HepG2 (cell line): ENCODE measurements around the gene KCNMA1. TPM values are rescaled to one million over a fixed set of nuclear protein-coding genes. Genes with fewer than 3 reads are reported as not detected.

Source experiments
- ATAC-seq: fragments of 200-7000 bp; cut with Tn5 transposase; 3 replicates; pipeline ENCODE4 v1.9.1; 2020; ENCODE audit warnings: mild to moderate bottlenecking, moderate library complexity
- BruUV-seq: library from RNA; stranded (reverse); fragments of 400-500 nt; replicated peaks from 2 replicates; lab custom pipeline; 2021; lab: Mats Ljungman, UMichigan
- CTCF ChIA-PET: fragments of 300-600 bp; formaldehyde crosslinking; extraction: SDS; loops from one replicate; lab custom pipeline; 2021; ENCODE audit warnings: low total read pairs, inconsistent platforms, low intra/inter-chr PET ratio; lab: Yijun Ruan, JAX
- POLR2A ChIA-PET: fragments of 350-600 bp; sonication (Branson Sonifier 250); formaldehyde crosslinking; loops from one replicate; lab custom pipeline; 2020; ENCODE audit warnings: antibody characterized with exemption, inconsistent platforms; lab: Yijun Ruan, JAX
- DNase-seq: peaks from one replicate; pipeline ENCODE4 v3.0.0-alpha.2; 2015; ENCODE audit warnings: low spot score
- FAIRE-seq: peaks from 3 replicates; lab custom pipeline; 2011; peaks lifted over from hg19 to GRCh38; lab: Jason Lieb, UNC
- H2AFZ ChIP-seq: one replicate; pipeline ENCODE4 v1.6.1; 2011; ENCODE audit warnings: low read length, inconsistent platforms
- H3K27ac ChIP-seq: fragments of 300-600 bp; 3 replicates; pipeline ENCODE4 v1.8.0; 2011; ENCODE audit warnings: mixed run types, mild to moderate bottlenecking, mixed read lengths, low read length, inconsistent platforms; ENCODE audit not compliant: insufficient read depth; ENCODE audit errors: extremely low read length
- H3K27me3 ChIP-seq, 2 experiments: fragments of 200-600 bp in 1 of 2; 2 replicates in 1 of 2; 3 replicates in 1 of 2; pipeline versions ENCODE4 v1.6.0 to v1.8.0; 2011; ENCODE audit warnings: low read length in 2 of 2, mild to moderate bottlenecking in 2 of 2, moderate library complexity in 2 of 2, inconsistent platforms in 1 of 2; ENCODE audit not compliant: insufficient read depth in 2 of 2, control insufficient read depth in 1 of 2
- H3K36me3 ChIP-seq, 2 experiments: fragments of 200-600 bp in 1 of 2; replicated peaks in 1 of 2; 2 replicates in 1 of 2; 3 replicates in 1 of 2; pipeline versions ENCODE4 v1.5.1 to v1.8.0; 2011; ENCODE audit warnings: low read length in 2 of 2, inconsistent platforms in 1 of 2; ENCODE audit not compliant: insufficient read depth in 2 of 2, control insufficient read depth in 1 of 2
- H3K4me1 ChIP-seq: 2 replicates; pipeline ENCODE4 v1.5.1; 2012; ENCODE audit warnings: low read length, inconsistent platforms; ENCODE audit not compliant: insufficient read depth
- H3K4me2 ChIP-seq: 2 replicates; pipeline ENCODE4 v1.6.0; 2011; ENCODE audit warnings: low read depth, low read length, inconsistent platforms
- H3K4me3 ChIP-seq, 3 experiments: fragments of 200-600 bp in 1 of 3; sonication (generic), shearing (Covaris generic) in 1 of 3; replicated peaks in 1 of 3; 2 replicates each; pipeline ENCODE4 v1.5.1; 2011 to 2016; ENCODE audit warnings: low read length in 3 of 3, inconsistent platforms in 2 of 3, low read depth in 2 of 3, mild to moderate bottlenecking in 2 of 3, control low read depth in 1 of 3, mixed read lengths in 1 of 3; ENCODE audit not compliant: insufficient read depth in 1 of 3
- H3K79me2 ChIP-seq: one replicate; pipeline ENCODE4 v1.6.1; 2011; ENCODE audit warnings: low read length, inconsistent platforms; ENCODE audit not compliant: insufficient read depth
- H3K9ac ChIP-seq: 2 replicates; pipeline ENCODE4 v1.6.0; 2011; ENCODE audit warnings: mild to moderate bottlenecking, low read depth, low read length, inconsistent platforms; ENCODE audit not compliant: insufficient read depth
- H3K9me3 ChIP-seq: 2 replicates; pipeline ENCODE4 v1.5.1; 2012; ENCODE audit warnings: mild to moderate bottlenecking, low read length
- H4K20me1 ChIP-seq: 2 replicates; pipeline ENCODE4 v1.6.0; 2011; ENCODE audit warnings: inconsistent platforms, mild to moderate bottlenecking, low read length, moderate library complexity; ENCODE audit not compliant: insufficient read depth
- NRL ChIP-seq: sonication (generic); formaldehyde crosslinking; IDR thresholded peaks from 2 replicates; pipeline ENCODE4 v1.5.0; 2020; ENCODE audit warnings: missing genetic modification reagents, mild to moderate bottlenecking, moderate library complexity, borderline replicate concordance
- PCBP2 ChIP-seq: fragments of 200-400 bp; formaldehyde crosslinking; optimal IDR thresholded peaks from 2 replicates; pipeline ENCODE3; 2018; ENCODE audit warnings: low read length, low read depth; ENCODE audit not compliant: poor library complexity, severe bottlenecking
- SSRP1 ChIP-seq: IDR thresholded peaks from 2 replicates; pipeline ENCODE4 v1.6.1; 2016; ENCODE audit warnings: control low read depth
- ZNF142 ChIP-seq: sonication (generic); formaldehyde crosslinking; IDR thresholded peaks from 2 replicates; pipeline ENCODE4 v1.4.0; 2020; ENCODE audit warnings: missing genetic modification reagents
- ZNF784 ChIP-seq: sonication (generic); formaldehyde crosslinking; IDR thresholded peaks from 2 replicates; pipeline ENCODE4 v1.5.1; 2020; ENCODE audit warnings: missing genetic modification reagents, mild to moderate bottlenecking, borderline replicate concordance
- WGBS: methylation state at CpG from one replicate; pipeline ENCODE4 v1.1.6; 2017; ENCODE audit warnings: low lambda C conversion rate; 5-methylcytosine and 5-hydroxymethylcytosine counted together
- in situ Hi-C: cut with HindIII; loops from 2 replicates; pipeline ENCODE4 v1.10.0; 2017; ENCODE audit warnings: low pct_unique_long_range_greater_than_20kb; ENCODE audit not compliant: extremely low pct_ligation_motif_present
- intact Hi-C: fragments of 100-400 bp; cut with micrococcal nuclease; formaldehyde crosslinking; loops from one replicate; pipeline ENCODE4 v1.10.0; 2022; ENCODE audit not compliant: unreplicated experiment
- polyA plus RNA-seq, 8 experiments: library from polyadenylated mRNA; depleted of rRNA in 3 of 8; stranded (reverse) in 7 of 8; unstranded in 1 of 8; fragments of >200 nt; fragmentation: Illumina TruSeq in 4 of 8; extraction: Trizol in 4 of 8; gene quantifications; 2 replicates each; pipeline versions ENCODE4 v1.2.1 to v1.2.3, GENCODE V29; 2011 to 2016; ENCODE audit warnings: low read depth in 4 of 8, missing spikeins in 1 of 8, mixed read lengths in 1 of 8; ENCODE audit not compliant: insufficient read depth in 1 of 8
- total RNA-seq, 5 experiments: library from RNA; depleted of rRNA; stranded (reverse); fragments of >200 nt; fragmentation: Illumina TruSeq; extraction: Trizol; gene quantifications; 2 replicates each; pipeline ENCODE4 v1.2.3, GENCODE V29; 2016; ENCODE audit warnings: low read depth in 1 of 5

The KCNMA1 gene
- total and polyA plus RNA-seq, 2 of the 13 experiments (the other 11 are each of a cell fraction or from before 2014, with no cell fraction given), result 0.02 TPM; not detected in 1

- BruUV-seq, result no TSS peak
- in situ Hi-C loops (no loop called here), intact Hi-C loops (no loop called here)
- peaks cover 8% of the 10 kb centered on the region; the same call in 1 of the 2 replicates for H3K4me1 ChIP-seq
- no peak overlapping the region for H3K4me3 ChIP-seq
- no peaks in the 10 kb centered on the region for H4K20me1 ChIP-seq
- no peaks in the 10 kb centered on the region; a peak in 1 of 5 replicates for H3K27me3 ChIP-seq
- ChIA-PET POLR2A (no interaction called here), CTCF (no interaction called here)
- 20% methylated on average over 1 of the region's 4 CpGs for WGBS
- no peaks in the 10 kb centered on the region for H3K9me3 ChIP-seq
- no peak for FAIRE-seq
- H3K36me3 ChIP-seq, result no peaks in the 10 kb centered on the region
- no peak overlapping the region for H2AFZ ChIP-seq
- no peaks in the 10 kb centered on the region for H3K79me2 ChIP-seq
- H3K9ac ChIP-seq, result no peak overlapping the region
- no peak for ATAC-seq
- DNase-seq, result no peak
- no peak for TF ChIP-seq ZNF784
- TF ChIP-seq NRL (CRISPR knock-in tag), result no peak
- no peak for TF ChIP-seq ZNF142 (CRISPR knock-in tag)
- no peak for TF ChIP-seq PCBP2
- TF ChIP-seq SSRP1 (CRISPR knock-in tag), result no peak
- TF ChIP-seq, all 625 proteins: peak for 0
- H3K27ac ChIP-seq, result no peak overlapping the region
- no peak overlapping the region for H3K4me2 ChIP-seq
Observed at GRCh38 chr10:77576007-77576367, 61.6 kb downstream of the KCNMA1 start.
